Transverse colon (tissue), 4 donors: ENCODE measurements around the gene FER. TPM values are rescaled to one million over a fixed set of nuclear protein-coding genes. Genes with fewer than 3 reads are reported as not detected.
A peak's percentile ranks its signal among the peaks of the same experiment; 100 is the strongest.
"Not testable (repeated sequence)": the region's sequence is repeated elsewhere in the genome, so short reads cannot be mapped to it uniquely, and the experiment has no call there.

Source experiments
- DNase-seq: peaks from one replicate; pipeline ENCODE4 v3.0.0-alpha.2; 2019
- H3K27ac ChIP-seq, 4 donors: fragments of 200-600 bp; sonication (generic); 2 replicates each; pipeline ENCODE4 v1.5.1; 2016 to 2018; ENCODE audit warnings: inconsistent platforms in 4 of 4
- H3K27me3 ChIP-seq: fragments of 200-600 bp; sonication (generic); 2 replicates; pipeline ENCODE4 v1.5.1; 2017; ENCODE audit warnings: inconsistent platforms
- H3K36me3 ChIP-seq, 4 donors: fragments of 200-600 bp; sonication (generic); 2 replicates each; pipeline ENCODE4 v1.5.1; 2017 to 2019; ENCODE audit warnings: inconsistent platforms in 4 of 4
- H3K4me1 ChIP-seq, 4 donors: fragments of 200-600 bp; sonication (generic); 2 replicates each; pipeline ENCODE4 v1.5.1; 2017 to 2020; ENCODE audit warnings: inconsistent platforms in 4 of 4
- H3K4me3 ChIP-seq, 4 donors: fragments of 200-600 bp; sonication (generic); 1 replicate in 1 of 4; 2 replicates in 3 of 4; pipeline versions ENCODE4 v1.5.1 to v1.6.1; 2017 to 2019; ENCODE audit warnings: inconsistent platforms in 4 of 4
- H3K9me3 ChIP-seq, 2 donors: fragments of 200-600 bp; sonication (generic); 2 replicates each; pipeline ENCODE4 v1.5.1; 2017 to 2019; ENCODE audit warnings: inconsistent platforms in 2 of 2
- EP300 ChIP-seq: sonication (generic); formaldehyde crosslinking; IDR thresholded peaks from one replicate; pipeline ENCODE4 v1.6.1; 2017; ENCODE audit warnings: antibody characterized with exemption, low read depth
- POLR2A ChIP-seq: fragments of 450-650 bp; IDR thresholded peaks from one replicate; pipeline ENCODE4 v1.6.1; 2016; ENCODE audit warnings: antibody characterized with exemption, mild to moderate bottlenecking, moderate library complexity
- POLR2AphosphoS5 ChIP-seq, 3 donors: sonication (generic); formaldehyde crosslinking; IDR thresholded peaks; one replicate each; pipeline ENCODE4 v1.6.1; 2016; ENCODE audit warnings: antibody characterized with exemption in 3 of 3
- WGBS, 2 donors: methylation state at CpG; one replicate each; pipeline ENCODE4 v1.1.5; 2018; ENCODE audit warnings: low coverage in 1 of 2; 5-methylcytosine and 5-hydroxymethylcytosine counted together
- in situ Hi-C, 4 donors: fragments of 200-750 bp; cut with MboI; loops; one replicate each; pipeline versions ENCODE4 v1.15.0 to v1.15.1; 2017; ENCODE audit warnings: low sequenced_read_pairs in 3 of 4, low pct_ligation_motif_present in 1 of 4, low pct_unique_long_range_greater_than_20kb in 1 of 4
- intact Hi-C: fragments of 100-400 bp; cut with DNase I; formaldehyde crosslinking; loops from one replicate; pipeline ENCODE4 v1.15.1; 2023; ENCODE audit warnings: low total_unique reads
- total RNA-seq, 4 donors: library from RNA; depleted of rRNA; stranded (reverse); fragments of >200 nt; gene quantifications; one replicate each; pipeline ENCODE4 v1.1.0, GENCODE V29; 2016
- TF ChIP-seq, protein P1 (sequence below), 5 experiments: fragments of 200-600 bp in 3 of 5; fragments of 450-650 bp in 2 of 5; sonication (generic) in 3 of 5; IDR thresholded peaks; 1 replicate in 2 of 5; 2 replicates in 3 of 5; pipeline ENCODE4 v1.5.1; 2016 to 2017; ENCODE audit warnings: antibody characterized with exemption in 5 of 5, inconsistent platforms in 3 of 5, mild to moderate bottlenecking in 2 of 5, moderate library complexity in 1 of 5

FER gene
- 10 to 100 TPM in 3 of 4 donors, 1 to 10 TPM in 1; 7.5 to 25.5 (median 13.1) TPM for total RNA-seq

DNA sequence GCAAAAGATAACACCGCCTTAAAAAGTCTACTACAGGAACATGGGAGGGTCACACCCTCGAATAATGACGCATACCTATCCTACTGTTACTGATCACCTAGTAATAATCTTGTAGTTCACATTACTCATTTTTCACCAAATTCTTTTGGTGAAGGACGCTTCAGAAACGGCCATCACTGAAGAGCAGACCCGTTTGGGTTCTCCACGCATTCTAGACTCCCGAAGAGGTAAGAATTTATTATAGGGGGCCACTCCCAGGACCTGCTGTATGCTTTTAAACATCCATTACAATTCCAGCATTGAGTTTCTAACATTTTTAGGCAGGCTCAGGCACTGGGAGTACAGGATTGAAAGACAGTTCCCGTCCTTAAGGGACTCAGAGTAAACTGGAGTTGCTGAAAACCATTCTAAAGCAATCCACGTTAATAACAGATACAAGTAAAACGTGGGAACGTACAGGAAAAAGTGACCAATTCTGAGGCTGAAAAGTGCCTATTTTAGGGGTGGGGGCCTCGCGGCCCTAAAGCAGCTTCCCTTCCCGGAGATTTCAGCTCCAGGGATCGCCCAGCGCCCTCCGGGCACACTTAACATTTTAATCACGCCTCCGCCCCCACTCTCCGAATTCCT, at the start of gene FER:
TSS of gene FER (plus strand) at position 124 of the 627 bp plus-strand sequence. CDS start 50,286 bp downstream, outside the sequence.
- intact Hi-C loops, result no loop called here
- no peaks in the 10 kb centered on the region for H3K9me3 ChIP-seq
- H3K4me3 ChIP-seq, result peak within 1 kb of the TSS; percentile 52 to 92 (median 81)
- in situ Hi-C loops, result loop anchor here in 1 of 4 donors (25.0 kb wide), 1 partner anchor 939 kb away; the partner anchor contains the start of gene MAN2A1
- H3K36me3 ChIP-seq, result no peaks in the 10 kb centered on the region
- no peak for DNase-seq
- H3K27me3 ChIP-seq, result no peaks in the 10 kb centered on the region
- 0% methylated on average over 13 to 21 of the region's 21 CpGs for WGBS, 2 donors
- peaks cover 0 to 18% (median 13%) of the 10 kb centered on the region in 4 donors for H3K4me1 ChIP-seq
- peak within 1 kb of the TSS; percentile 95 to 98 (median 96) for H3K27ac ChIP-seq
- TF ChIP-seq, protein P1, sequence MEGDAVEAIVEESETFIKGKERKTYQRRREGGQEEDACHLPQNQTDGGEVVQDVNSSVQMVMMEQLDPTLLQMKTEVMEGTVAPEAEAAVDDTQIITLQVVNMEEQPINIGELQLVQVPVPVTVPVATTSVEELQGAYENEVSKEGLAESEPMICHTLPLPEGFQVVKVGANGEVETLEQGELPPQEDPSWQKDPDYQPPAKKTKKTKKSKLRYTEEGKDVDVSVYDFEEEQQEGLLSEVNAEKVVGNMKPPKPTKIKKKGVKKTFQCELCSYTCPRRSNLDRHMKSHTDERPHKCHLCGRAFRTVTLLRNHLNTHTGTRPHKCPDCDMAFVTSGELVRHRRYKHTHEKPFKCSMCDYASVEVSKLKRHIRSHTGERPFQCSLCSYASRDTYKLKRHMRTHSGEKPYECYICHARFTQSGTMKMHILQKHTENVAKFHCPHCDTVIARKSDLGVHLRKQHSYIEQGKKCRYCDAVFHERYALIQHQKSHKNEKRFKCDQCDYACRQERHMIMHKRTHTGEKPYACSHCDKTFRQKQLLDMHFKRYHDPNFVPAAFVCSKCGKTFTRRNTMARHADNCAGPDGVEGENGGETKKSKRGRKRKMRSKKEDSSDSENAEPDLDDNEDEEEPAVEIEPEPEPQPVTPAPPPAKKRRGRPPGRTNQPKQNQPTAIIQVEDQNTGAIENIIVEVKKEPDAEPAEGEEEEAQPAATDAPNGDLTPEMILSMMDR (IDR thresholded peaks at IDR 0.05), result no peak
- TF ChIP-seq POLR2AphosphoS5 (IDR thresholded peaks at IDR 0.05), result peak; percentile 34 to 65 (median 43)
- no peak for TF ChIP-seq EP300

DNA sequence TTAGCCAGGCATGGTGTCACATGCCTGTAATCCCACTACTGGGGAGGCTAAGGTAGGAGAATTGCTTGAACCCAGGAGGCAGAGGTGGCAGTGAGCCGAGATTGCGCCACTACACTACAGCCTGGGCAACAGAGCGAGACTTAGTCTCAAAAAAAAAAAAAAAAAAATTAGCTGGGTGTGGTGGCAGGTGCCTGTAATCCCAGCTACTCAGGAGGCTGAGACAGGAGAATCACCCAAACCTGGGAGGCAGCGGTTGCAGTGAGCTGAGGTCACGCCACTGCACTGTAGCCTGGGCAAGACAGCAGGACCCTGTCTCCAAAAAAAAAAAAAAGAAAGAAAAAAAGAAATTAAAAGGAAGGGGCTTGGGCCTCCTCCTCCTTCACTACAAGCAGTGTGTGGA, 47.3 kb upstream of the FER start:
- H3K36me3 ChIP-seq, intact Hi-C loops, in situ Hi-C loops, H3K4me3 ChIP-seq, H3K27ac ChIP-seq, H3K27me3 ChIP-seq, DNase-seq, H3K9me3 ChIP-seq, H3K4me1 ChIP-seq: not testable (repeated sequence)
- 90% methylated on average over 2 to 5 of the region's 5 CpGs for WGBS, 2 donors

DNA sequence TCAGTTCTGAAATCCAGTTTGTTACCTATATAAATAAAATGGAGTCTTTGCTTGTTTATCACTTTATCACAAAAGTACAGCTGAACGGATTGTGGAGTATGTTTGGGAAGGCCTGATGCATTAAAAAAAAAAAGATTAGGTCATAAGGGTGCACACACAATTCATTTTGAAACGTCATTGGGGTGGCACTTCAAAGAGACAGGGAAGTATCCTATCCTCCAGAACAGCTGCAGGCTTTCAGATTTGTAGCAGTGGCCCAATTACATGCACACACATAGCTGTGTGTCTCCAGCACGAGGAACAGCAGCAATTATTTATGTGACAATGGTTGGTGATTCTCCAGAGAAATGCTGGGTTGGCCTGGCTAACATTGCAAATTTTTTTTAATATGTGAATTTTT, 46.8 kb upstream of the FER start:
- no peak overlapping the region for H3K27ac ChIP-seq
- in situ Hi-C loops (no loop called here), intact Hi-C loops (no loop called here)
- TF ChIP-seq, protein P1 (IDR thresholded peaks at IDR 0.05), result no peak
- no peaks in the 10 kb centered on the region for H3K36me3 ChIP-seq
- 25 to 29% methylated on average over 2 to 3 of the region's 3 CpGs for WGBS, 2 donors
- no peak overlapping the region for H3K4me3 ChIP-seq
- no peaks in the 10 kb centered on the region for H3K4me1 ChIP-seq
- DNase-seq, result no peak
- no peaks in the 10 kb centered on the region for H3K9me3 ChIP-seq
- H3K27me3 ChIP-seq, result no peaks in the 10 kb centered on the region

DNA sequence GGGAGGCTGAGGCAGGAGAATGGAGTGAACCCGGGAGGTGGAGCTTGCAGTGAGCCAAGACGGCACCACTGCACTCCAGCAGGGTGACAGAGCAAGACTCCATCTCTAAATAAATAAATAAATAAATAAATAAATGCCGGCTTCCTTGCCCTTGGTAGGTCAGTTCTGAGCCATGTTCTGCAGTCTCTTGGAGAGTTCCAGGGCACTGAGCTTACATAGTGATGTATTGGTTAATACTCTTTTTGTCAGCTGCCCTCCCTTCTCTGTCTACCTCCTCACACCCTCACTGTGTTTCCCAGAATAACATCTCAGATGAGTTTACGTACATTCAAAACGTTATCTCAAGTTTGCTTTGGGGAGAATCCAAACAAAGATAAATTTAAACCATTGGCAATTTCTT, 45.2 kb upstream of the FER start:
- DNase-seq, result no peak
- H3K36me3 ChIP-seq, result no peaks in the 10 kb centered on the region
- no peak for TF ChIP-seq POLR2AphosphoS5 (IDR thresholded peaks at IDR 0.05)
- in situ Hi-C loops, result no loop called here
- H3K27ac ChIP-seq, result no peak overlapping the region
- no peak overlapping the region for H3K4me3 ChIP-seq
- WGBS, 2 donors, result 71 to 72% methylated on average over 3 to 5 of the region's 5 CpGs
- H3K4me1 ChIP-seq, result no peaks in the 10 kb centered on the region
- H3K27me3 ChIP-seq, result no peaks in the 10 kb centered on the region
- intact Hi-C loops, result no loop called here
- no peaks in the 10 kb centered on the region for H3K9me3 ChIP-seq

DNA sequence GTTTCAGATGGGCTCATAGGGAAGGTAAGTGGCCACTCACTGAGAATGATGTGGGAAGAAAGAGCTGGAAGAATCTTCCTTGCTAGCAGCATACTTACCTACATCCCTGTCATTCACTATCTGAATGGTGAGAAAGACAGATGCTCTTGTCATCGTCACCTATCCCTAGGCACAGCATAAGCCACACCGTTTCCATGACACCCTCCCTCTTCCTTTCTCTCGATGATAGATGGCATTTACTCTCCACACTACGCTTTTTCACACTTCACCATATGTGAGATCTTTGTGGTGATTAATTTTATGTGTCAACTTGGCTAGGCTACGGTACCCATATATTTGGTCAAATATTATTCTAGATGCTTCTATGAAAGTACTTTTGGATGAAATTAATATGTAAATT, 44.4 kb upstream of the FER start:
- H3K27ac ChIP-seq, result no peak overlapping the region
- in situ Hi-C loops, result no loop called here
- TF ChIP-seq, protein P1 (IDR thresholded peaks at IDR 0.05), result no peak
- no peak for TF ChIP-seq POLR2AphosphoS5 (IDR thresholded peaks at IDR 0.05)
- TF ChIP-seq POLR2A, result no peak
- no peak for TF ChIP-seq EP300
- no peak overlapping the region for H3K4me3 ChIP-seq
- H3K9me3 ChIP-seq, result no peaks in the 10 kb centered on the region
- H3K36me3 ChIP-seq, result no peaks in the 10 kb centered on the region
- WGBS, 2 donors, result 72 to 80% methylated on average over 5 of the region's 5 CpGs
- DNase-seq, result no peak
- no peaks in the 10 kb centered on the region for H3K27me3 ChIP-seq
- no peaks in the 10 kb centered on the region for H3K4me1 ChIP-seq
- intact Hi-C loops, result no loop called here
